ENCODE results near the gene PNP. TPM values are rescaled to one million over a fixed set of nuclear protein-coding genes. Genes with fewer than 3 reads are reported as not detected.

The PNP gene
- total and polyA plus RNA-seq, 7 donors: 3.7 to 42.5 (median 6.0) TPM

DNA sequence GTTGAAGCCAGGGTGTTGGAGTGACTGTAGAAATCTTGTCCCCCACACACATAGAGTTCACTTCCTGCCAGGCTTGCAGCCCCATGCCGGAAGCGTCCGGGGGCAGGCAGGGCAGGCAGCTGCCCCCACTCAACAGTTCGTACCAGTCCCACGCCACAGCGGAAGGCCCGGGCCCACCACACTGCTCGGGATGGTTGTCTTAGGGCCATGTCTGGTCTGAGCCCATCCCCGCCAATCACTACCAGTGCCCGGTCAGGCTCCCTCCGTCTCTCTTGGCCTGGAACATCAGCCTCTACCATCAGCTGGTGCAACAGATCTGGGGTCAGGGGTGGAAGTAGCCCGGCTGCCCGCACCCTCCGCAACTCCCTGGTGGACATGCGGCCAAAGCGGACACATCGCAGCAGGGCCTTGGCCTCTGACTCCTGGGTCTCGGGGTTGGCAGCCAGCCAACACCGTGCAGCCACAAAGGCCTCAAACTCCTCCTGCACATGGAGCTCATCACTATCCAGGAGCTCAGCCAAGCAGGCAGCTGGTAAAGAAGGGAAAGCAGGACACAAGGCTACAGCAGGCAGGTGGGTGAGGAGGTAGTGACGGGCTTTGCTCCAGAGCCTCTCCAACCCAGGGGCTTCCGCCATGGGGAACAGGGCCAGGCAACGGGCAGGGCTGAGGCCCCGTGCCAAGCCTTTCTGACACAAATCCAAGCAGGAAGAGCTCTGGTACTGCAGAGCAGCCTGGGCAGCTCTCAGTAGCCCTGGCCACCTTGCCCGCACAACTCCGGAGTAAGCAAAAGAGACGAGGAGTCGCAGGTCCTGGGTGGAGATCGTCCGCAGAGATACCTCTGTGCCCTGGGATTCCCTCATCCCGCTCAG lies 39.2 kb upstream of the PNP start:
- Histone ChIP-seq H3K36me3 (ENCODE audit: insufficient read depth in 1 of 2, low read depth in 1 of 2) (peaks cover 0 to 19% of the 10 kb centered on the region in 2 donors), H3K27me3 (ENCODE audit: insufficient read depth in 3 of 3, low read length in 2 of 3) (no peaks in the 10 kb centered on the region), H3K9me3 (no peaks in the 10 kb centered on the region), H3K27ac (peak overlapping the region; percentile 69), H3K4me1 (peaks cover 31% of the 10 kb centered on the region), H3K4me3 (no peak overlapping the region)
- peak in 2 of 4 donors; percentile 17 to 26 for ATAC-seq
- TF ChIP-seq, protein P1, sequence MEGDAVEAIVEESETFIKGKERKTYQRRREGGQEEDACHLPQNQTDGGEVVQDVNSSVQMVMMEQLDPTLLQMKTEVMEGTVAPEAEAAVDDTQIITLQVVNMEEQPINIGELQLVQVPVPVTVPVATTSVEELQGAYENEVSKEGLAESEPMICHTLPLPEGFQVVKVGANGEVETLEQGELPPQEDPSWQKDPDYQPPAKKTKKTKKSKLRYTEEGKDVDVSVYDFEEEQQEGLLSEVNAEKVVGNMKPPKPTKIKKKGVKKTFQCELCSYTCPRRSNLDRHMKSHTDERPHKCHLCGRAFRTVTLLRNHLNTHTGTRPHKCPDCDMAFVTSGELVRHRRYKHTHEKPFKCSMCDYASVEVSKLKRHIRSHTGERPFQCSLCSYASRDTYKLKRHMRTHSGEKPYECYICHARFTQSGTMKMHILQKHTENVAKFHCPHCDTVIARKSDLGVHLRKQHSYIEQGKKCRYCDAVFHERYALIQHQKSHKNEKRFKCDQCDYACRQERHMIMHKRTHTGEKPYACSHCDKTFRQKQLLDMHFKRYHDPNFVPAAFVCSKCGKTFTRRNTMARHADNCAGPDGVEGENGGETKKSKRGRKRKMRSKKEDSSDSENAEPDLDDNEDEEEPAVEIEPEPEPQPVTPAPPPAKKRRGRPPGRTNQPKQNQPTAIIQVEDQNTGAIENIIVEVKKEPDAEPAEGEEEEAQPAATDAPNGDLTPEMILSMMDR (IDR thresholded peaks at IDR 0.05): no peak
- intact Hi-C loops (cut with DNase I): no loop called here
- no peak for DNase-seq
- 49 to 65% (median 50%) methylated on average over 30 of the region's 30 CpGs for WGBS, 3 donors

DNA sequence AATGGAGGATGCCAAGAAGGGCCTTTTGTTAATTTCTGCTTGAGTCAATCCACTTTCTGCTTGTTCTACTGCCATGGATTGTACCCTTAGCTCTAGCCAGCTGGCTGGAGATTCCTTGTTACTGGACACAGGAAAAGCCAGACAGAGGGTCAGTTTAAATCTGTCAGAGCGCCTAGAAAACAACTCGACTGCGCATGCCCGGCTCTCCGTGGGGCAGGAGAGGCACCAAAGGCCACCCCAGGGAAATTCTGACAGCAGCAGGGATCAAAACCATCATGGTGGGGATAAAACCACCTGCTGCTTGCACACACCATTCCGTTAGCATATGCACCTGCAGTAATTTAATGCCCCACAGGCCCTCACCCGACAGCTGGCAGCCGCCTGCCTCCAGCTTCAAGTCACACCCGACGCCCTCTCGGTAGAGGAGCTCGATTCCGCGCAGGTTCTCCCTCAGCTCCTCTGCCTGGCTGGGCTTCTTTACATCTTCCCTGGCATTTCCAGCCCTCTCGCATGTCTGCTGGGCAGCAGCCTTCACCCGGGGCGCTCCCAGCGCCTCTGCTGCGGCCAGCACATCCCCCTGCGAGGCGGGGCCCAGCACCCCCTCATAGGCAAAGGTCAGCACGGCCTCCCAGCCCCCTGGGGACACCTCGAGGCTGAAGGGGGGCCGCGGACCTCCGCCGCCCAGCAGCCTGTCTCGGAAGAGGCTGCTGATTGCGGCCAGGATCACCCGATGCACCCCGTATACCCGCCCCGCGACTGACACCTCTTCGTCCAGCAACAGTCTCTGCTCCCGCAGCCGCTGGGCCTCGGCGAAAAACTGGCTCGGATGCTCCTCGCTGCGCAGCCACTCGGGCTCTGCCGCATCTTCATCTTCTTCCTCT lies 34.3 kb upstream of the PNP start:
- Histone ChIP-seq H3K27me3 (ENCODE audit: insufficient read depth in 3 of 3, low read length in 2 of 3) (no peaks in the 10 kb centered on the region), H3K27ac (peak overlapping the region; percentile 95), H3K36me3 (ENCODE audit: insufficient read depth in 1 of 2, low read depth in 1 of 2) (peaks cover 0 to 3% of the 10 kb centered on the region in 2 donors), H3K9me3 (no peaks in the 10 kb centered on the region), H3K4me3 (peak overlapping the region; percentile 67), H3K4me1 (peaks cover 47% of the 10 kb centered on the region)
- intact Hi-C loops (cut with DNase I): no loop called here
- TF ChIP-seq, protein P1 (IDR thresholded peaks at IDR 0.05): no peak
- ATAC-seq (peak; percentile 67 to 85 (median 72)), DNase-seq (peak; percentile 85 to 93)
- 4 to 12% (median 7%) methylated on average over 35 to 44 of the region's 44 CpGs for WGBS, 3 donors

DNA sequence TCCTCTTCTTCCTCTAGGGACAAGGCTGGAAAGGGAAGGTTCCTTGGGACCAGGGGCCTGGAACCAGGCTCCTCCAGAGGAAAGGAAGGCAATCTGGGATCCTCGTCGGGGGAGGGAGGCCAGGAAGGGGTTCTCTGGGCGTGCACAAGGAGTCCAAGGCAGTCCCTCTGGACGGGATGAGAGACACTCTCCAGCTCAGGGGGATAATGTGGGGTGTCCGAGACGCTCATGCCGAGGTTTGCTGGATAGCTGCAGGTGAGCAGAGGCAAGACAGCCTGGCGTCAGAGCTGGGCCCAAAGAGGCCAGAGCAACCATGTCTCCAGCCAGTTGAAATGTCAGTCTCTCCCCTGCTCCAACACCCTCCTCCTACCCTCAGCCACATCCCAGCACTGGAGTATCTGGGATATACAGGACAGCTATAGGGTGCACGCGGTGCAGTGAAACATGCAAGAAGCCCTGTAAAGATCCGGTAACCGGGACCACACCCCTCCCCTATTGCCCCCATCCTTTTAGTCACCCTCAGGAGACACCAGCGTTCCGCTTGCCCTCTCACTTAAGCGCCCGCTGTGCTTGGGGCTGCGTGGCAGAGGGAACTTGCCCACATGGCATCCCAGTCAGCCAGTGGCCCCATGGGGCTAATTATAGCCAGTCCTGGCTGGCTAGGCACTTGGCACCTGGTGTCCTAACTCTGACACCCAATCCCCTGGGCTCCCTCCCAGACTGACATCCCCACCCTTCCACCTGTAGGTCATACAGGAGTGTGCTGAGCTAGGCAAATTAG lies 33.4 kb upstream of the PNP start, which contains the start of gene KLHL33:
KLHL33 (minus strand) TSS at position 585 of the 781 bp plus-strand sequence; CDS start at position 230, 355 bp downstream.
- peaks cover 0 to 3% of the 10 kb centered on the region in 2 donors for H3K36me3 ChIP-seq (ENCODE audit: insufficient read depth in 1 of 2, low read depth in 1 of 2)
- peak within 1 kb of the TSS; percentile 95 for H3K27ac ChIP-seq
- H3K9me3 ChIP-seq: no peaks in the 10 kb centered on the region
- DNase-seq (peak; percentile 66 to 90), ATAC-seq (peak; percentile 88 to 90 (median 90))
- H3K27me3 ChIP-seq (ENCODE audit: insufficient read depth in 3 of 3, low read length in 2 of 3): no peaks in the 10 kb centered on the region
- H3K4me3 ChIP-seq: peak within 1 kb of the TSS; percentile 67
- TF ChIP-seq, protein P1 (IDR thresholded peaks at IDR 0.05): no peak
- peaks cover 39% of the 10 kb centered on the region for H3K4me1 ChIP-seq
- intact Hi-C loops (cut with DNase I): loop anchor here in 1 of 2 donors (2.0 kb wide), 1 partner anchor 19 kb away; the partner anchor contains the start of genes APEX1 and OSGEP
- 23 to 38% (median 32%) methylated on average over 17 of the region's 17 CpGs for WGBS, 3 donors

- Histone ChIP-seq H3K27me3 (ENCODE audit: insufficient read depth in 3 of 3, low read length in 2 of 3) (no peaks in the 10 kb centered on the region), H3K9me3 (no peaks in the 10 kb centered on the region), H3K36me3 (ENCODE audit: insufficient read depth in 1 of 2, low read depth in 1 of 2) (peaks cover 0 to 3% of the 10 kb centered on the region in 2 donors), H3K4me1 (peaks cover 36% of the 10 kb centered on the region), H3K27ac (peak overlapping the region; percentile 95), H3K4me3 (peak overlapping the region; percentile 67)
- 42 to 69% (median 50%) methylated on average over 4 of the region's 4 CpGs for WGBS, 3 donors
- intact Hi-C loops (cut with DNase I): loop anchor here in 1 of 2 donors (2.0 kb wide), 1 partner anchor 18 kb away; the partner anchor contains the start of genes APEX1 and OSGEP
- TF ChIP-seq, protein P1 (IDR thresholded peaks at IDR 0.05): no peak
- ATAC-seq (peak in 1 of 4 donors; percentile 5), DNase-seq (peak in 1 of 2 donors; percentile 29)
Measured at GRCh38 chr14:20436363-20436755, 32.8 kb upstream of the PNP start.
